Measurements from ENCODE around the gene FAM151A. TPM values are rescaled to one million over a fixed set of nuclear protein-coding genes. Genes with fewer than 3 reads are reported as not detected.

FAM151A gene
- total and polyA plus RNA-seq, 2 of the 13 experiments (the other 11 are each of a cell fraction or from before 2014, with no cell fraction given): 0.29 to 3.6 TPM

GRCh38 chr1:54608566-54609230 lies 14.6 kb downstream of the FAM151A start (continued):
- TF ChIP-seq HNF1A (IDR thresholded peaks at IDR 0.05; ENCODE audit: low read depth) (no peak), HNF1A (CRISPR knock-in tag; IDR thresholded peaks at IDR 0.05; ENCODE audit: borderline replicate concordance) (no peak), KDM3A (CRISPR knock-in tag; IDR thresholded peaks at IDR 0.05; ENCODE audit: low read depth) (no peak)

GRCh38 chr1:54607821-54608565 lies 15.3 kb downstream of the FAM151A start:
- Histone ChIP-seq H3K27me3 (ENCODE audit: control insufficient read depth in 1 of 2, insufficient read depth in 2 of 2, low read length in 2 of 2) (no peaks in the 10 kb centered on the region), H3K27ac (ENCODE audit: extremely low read length, insufficient read depth, low read length) (no peak overlapping the region), H3K9ac (ENCODE audit: insufficient read depth, low read depth, low read length) (no peak overlapping the region), H3K36me3 (replicated peaks in 1 of 2; ENCODE audit: control insufficient read depth in 1 of 2, insufficient read depth in 2 of 2, low read length in 2 of 2) (no peaks in the 10 kb centered on the region), H2AFZ (ENCODE audit: low read length) (no peak overlapping the region), H3K4me3 (replicated peaks in 1 of 3; ENCODE audit: insufficient read depth in 1 of 3, low read depth in 2 of 3, low read length in 3 of 3) (no peak overlapping the region), H3K79me2 (ENCODE audit: insufficient read depth, low read length) (no peaks in the 10 kb centered on the region), H4K20me1 (ENCODE audit: insufficient read depth, low read length) (no peaks in the 10 kb centered on the region), H3K4me2 (ENCODE audit: low read depth, low read length) (no peak overlapping the region), H3K9me3 (ENCODE audit: low read length) (no peaks in the 10 kb centered on the region), H3K4me1 (ENCODE audit: insufficient read depth, low read length) (no peaks in the 10 kb centered on the region)
- WGBS (ENCODE audit: low lambda C conversion rate): 98% methylated on average over 11 of the region's 19 CpGs
- DNase-seq (ENCODE audit: low spot score): no peak
- no peak for FAIRE-seq
- POLR2A ChIA-PET: no interaction called here
- intact Hi-C loops (cut with micrococcal nuclease; ENCODE audit: unreplicated experiment): no loop called here
- in situ Hi-C loops (cut with HindIII; ENCODE audit: extremely low pct_ligation_motif_present, low pct_unique_long_range_greater_than_20kb): no loop called here
- CTCF ChIA-PET (ENCODE audit: low intra/inter-chr PET ratio, low total read pairs): no interaction called here
- BruUV-seq (replicated peaks): no TSS peak
- TF ChIP-seq CSRNP1 (CRISPR knock-in tag; IDR thresholded peaks at IDR 0.05): no peak
- no peak for TF ChIP-seq ZNF75D (CRISPR knock-in tag; IDR thresholded peaks at IDR 0.05; ENCODE audit: borderline replicate concordance)
- TF ChIP-seq SP4 (CRISPR knock-in tag; IDR thresholded peaks at IDR 0.05): no peak
- no peak for TF ChIP-seq ZNF678 (CRISPR knock-in tag; IDR thresholded peaks at IDR 0.05)
- ATAC-seq: no peak

All from HepG2 (cell line).